Brain pericyte (primary cell): ENCODE measurements around the gene ZBTB14.

Experiments
- DNase-seq: peaks from one replicate; pipeline ENCODE4 v3.0.0-alpha.2; 2012; ENCODE audit warnings: low read depth, low spot score

Gene ZBTB14

GRCh38 chr18:5288517-5288935 is 7.0 kb downstream of the ZBTB14 start:
- no peak for DNase-seq

DNA sequence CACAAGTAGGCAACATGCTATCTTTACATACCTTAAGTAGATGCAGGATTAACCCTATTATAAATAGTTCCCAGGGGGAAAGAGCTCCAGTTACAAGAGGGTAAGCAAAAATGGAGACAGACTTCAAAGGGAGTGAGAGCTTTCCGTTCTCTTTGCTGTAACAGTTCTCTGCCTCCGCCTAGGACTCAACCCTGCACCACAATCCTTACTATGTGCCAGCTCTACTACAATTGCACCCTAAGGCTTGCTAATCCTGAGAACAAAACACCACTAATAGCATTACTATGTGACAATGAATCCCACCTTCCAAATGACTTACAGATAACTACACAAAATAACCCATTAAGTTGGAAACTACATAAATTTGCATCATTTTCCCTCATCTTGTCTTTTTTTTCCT is 7.7 kb downstream of the ZBTB14 start:
- no peak for DNase-seq

DNA sequence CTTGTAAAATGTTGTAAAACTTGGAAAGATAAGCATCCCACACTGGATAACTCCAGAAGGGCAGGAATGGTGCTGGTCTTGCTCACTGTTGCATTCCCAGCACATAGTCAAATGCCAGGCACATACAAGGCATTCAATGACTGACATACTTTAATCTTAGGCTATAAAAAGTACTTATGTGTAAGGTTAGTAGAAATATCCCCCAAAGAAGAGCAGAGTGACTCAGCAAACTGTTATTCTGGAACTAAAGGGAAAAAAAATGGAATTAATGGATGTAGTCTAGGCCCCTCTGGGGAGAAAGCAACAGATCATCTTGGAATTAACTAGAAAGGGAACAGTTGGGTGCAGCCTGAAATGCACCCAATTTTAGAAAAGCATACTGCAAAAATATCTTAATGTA is 9.0 kb downstream of the ZBTB14 start:
- no peak for DNase-seq

- no peak for DNase-seq
Measured at GRCh38 chr18:5285326-5285725, 10.2 kb downstream of the ZBTB14 start.

GRCh38 chr18:5284808-5285207 is 10.7 kb downstream of the ZBTB14 start:
- DNase-seq, result no peak

DNA sequence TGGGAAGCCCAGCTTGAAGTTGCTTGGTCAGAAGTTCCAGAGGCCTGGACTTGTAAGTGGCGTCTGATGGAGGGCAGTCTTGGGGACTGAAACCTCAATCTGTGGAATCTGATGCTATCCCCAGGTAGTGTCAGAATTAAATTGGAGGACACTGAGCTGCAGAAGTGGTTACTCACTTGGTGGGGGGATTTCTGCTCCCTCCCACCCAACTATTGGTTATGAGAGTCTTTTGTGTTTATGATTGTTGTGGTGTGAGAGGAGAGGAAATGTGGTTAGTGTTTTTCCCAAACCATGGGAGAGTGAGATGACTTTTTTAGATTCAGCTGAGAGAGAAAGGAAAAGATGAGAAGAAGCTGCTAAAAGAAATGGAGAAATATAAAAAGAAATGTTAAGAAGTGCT is 12.8 kb downstream of the ZBTB14 start:
- no peak for DNase-seq

GRCh38 chr18:5276947-5277346 is 18.6 kb downstream of the ZBTB14 start:
- DNase-seq, result no peak

GRCh38 chr18:5275872-5276271 is 19.7 kb downstream of the ZBTB14 start:
- no peak for DNase-seq

DNA sequence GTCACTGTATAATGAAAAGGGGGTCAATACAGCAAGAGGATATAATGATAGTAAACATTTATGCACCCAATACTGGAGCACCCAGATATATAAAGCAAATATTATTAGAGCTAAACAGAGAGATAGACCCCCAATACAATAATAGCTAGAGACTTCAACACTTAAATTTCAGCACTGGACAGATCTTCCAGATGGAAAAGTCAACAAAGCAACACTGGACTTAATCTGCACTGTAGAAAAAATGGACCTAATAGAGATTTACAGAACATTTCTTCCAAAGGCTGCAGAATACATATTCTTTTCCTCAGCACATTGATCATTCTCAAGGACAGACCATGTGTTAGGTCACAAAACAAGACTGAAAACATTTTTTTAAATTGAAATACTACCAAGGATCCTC is 26.7 kb downstream of the ZBTB14 start:
- DNase-seq, result no peak

GRCh38 chr18:5266721-5267120 is 28.8 kb downstream of the ZBTB14 start:
- DNase-seq, result no peak

- DNase-seq, result no peak
Measured at GRCh38 chr18:5253910-5254309, 41.6 kb downstream of the ZBTB14 start.

DNA sequence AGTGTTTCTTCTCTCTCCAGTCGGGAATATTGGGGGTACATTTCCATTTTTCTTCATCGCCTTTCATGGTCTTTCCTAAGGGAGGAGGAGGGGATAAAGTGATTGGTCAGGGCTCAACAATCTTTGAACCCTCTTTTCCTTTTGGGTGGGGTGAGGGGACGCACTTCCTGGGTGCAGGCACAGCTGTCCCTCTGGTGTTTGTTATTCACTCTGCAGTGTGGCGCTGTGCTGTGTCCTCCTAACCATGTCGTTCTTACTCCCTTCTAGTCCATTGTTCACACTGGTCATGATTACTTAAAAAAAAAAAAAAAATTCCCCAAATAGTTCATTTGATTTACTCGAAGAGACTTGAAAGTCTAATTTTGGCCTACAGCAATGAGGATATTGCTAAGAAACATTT is 44.4 kb downstream of the ZBTB14 start:
- DNase-seq, result no peak

GRCh38 chr18:5250603-5251002 is 44.9 kb downstream of the ZBTB14 start:
- DNase-seq, result no peak

DNA sequence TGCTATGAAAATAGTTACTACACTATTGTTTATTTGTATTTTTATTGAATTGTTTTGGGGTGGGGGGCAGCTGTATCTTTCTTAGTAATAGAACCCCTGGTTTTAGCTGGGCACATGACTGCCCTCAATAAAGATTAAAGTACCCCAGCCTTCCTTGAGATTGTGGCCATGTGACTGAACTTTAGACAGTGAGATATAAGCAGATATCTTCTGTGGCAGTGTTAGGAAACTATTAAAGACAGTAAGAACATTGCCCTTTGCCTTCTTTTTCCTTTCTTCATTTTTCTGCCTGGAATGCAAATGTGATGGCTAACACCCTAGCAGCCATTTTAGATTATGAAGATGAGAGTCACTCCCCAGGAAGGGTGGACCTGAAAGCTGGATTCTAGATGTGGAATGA is 50.6 kb downstream of the ZBTB14 start:
- no peak for DNase-seq

DNA sequence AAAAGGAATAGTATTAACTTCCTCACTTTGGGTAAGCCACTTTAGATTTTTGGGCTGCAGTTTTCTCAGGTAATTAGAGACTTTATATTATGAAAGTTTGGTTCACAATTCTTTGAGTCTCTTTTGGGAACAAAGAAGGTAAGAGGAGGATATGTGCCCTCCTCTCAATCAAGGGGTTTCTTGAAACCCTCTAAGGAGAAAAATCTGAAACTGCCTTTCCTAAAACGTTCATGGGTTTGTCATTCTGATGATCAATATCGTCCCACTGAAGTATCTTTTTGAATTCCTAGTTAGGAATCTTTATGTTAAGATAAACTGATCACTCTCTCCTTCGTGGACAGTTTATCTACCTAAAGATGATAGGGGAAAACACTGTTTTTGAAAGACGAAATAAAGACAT is 56.1 kb downstream of the ZBTB14 start:
- no peak for DNase-seq
